ENCODE measurements around the gene ENPP6.

DNA sequence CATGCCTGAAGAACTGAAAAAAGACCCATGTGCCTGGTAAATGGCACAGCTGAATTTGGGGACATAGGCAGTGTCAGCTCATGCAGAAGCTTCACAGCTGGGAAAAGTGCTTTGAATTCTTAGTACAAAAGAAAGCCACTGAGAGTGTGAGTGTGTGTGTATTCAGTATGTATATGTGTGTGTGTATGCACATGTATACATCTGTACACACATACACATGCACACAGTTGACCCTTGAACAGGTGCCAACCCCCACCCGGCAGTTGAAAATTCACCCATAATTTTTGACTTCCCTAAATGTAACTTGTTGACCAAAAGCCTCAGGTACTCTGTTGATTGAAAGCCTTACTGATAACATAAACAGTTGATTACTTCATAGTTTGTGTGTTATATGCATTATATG, 49.5 kb upstream of the ENPP6 start:
- TF ChIP-seq CTCF (conservative IDR thresholded peaks at IDR 0.05; ENCODE audit: low read depth, low read length), result no peak
- TF ChIP-seq EZH2 (IDR thresholded peaks at IDR 0.05; ENCODE audit: borderline replicate concordance, low read depth, low read length, poor library complexity, severe bottlenecking), result no peak
